A549 (cell line): ENCODE measurements around the gene GPATCH3. TPM values are rescaled to one million over a fixed set of nuclear protein-coding genes. Genes with fewer than 3 reads are reported as not detected.
A peak's percentile ranks its signal among the peaks of the same experiment; 100 is the strongest.
"Not testable (repeated sequence)": the region's sequence is repeated elsewhere in the genome, so short reads cannot be mapped to it uniquely, and the experiment has no call there.

Source experiments
- ATAC-seq, 2 experiments: fragments of 200-7000 bp in 1 of 2; fragments of >200 bp in 1 of 2; cut with Nextera tagmentation in 1 of 2; cut with Tn5 transposase in 1 of 2; 3 replicates each; pipeline versions ENCODE4 v1.8.0 to v1.9.1; 2018 to 2020; ENCODE audit warnings: mild to moderate bottlenecking in 1 of 2, moderate library complexity in 1 of 2
- CTCF ChIA-PET: fragments of 300-600 bp; sonication (Branson Sonifier 250); formaldehyde crosslinking; extraction: SDS; loops from one replicate; lab custom pipeline; 2021; ENCODE audit warnings: antibody characterized with exemption, inconsistent platforms; lab: Yijun Ruan, JAX
- POLR2A ChIA-PET: fragments of 350-600 bp; formaldehyde crosslinking; extraction: SDS; loops from one replicate; lab custom pipeline; 2021; ENCODE audit warnings: antibody characterized with exemption, inconsistent platforms; lab: Yijun Ruan, JAX
- DNase-seq, 2 experiments: peaks; one replicate each; pipeline versions ENCODE4 v3.0.0 to v3.0.0-alpha.2; 2011 to 2016; ENCODE audit warnings: low read depth in 1 of 2, low spot score in 1 of 2
- FAIRE-seq: peaks from 2 replicates; lab custom pipeline; 2011; peaks lifted over from hg19 to GRCh38; lab: Jason Lieb, UNC
- H3K27ac ChIP-seq, 2 experiments: fragments of >200 bp; sonication (Bioruptor Twin); formaldehyde crosslinking; 3 replicates each; pipeline ENCODE4 v1.5.1; 2016 to 2017
- H3K4me1 ChIP-seq: fragments of >200 bp; sonication (Bioruptor Twin); formaldehyde crosslinking; 3 replicates; pipeline ENCODE4 v1.6.1; 2016
- H3K4me2 ChIP-seq: fragments of >200 bp; sonication (Bioruptor Twin); formaldehyde crosslinking; 3 replicates; pipeline ENCODE4 v1.6.1; 2016
- H3K4me3 ChIP-seq: fragments of >200 bp; sonication (Bioruptor Twin); formaldehyde crosslinking; 3 replicates; pipeline ENCODE4 v1.5.1; 2016
- H3K9me3 ChIP-seq: fragments of >200 bp; sonication (Bioruptor Twin); formaldehyde crosslinking; 3 replicates; pipeline ENCODE4 v1.6.1; 2016
- ATOH8 ChIP-seq: fragments of 250-450 bp; sonication (Bioruptor Pico); IDR thresholded peaks from 2 replicates; pipeline ENCODE4 v1.5.0; 2020; ENCODE audit warnings: low read depth, mild to moderate bottlenecking, moderate library complexity
- BHLHE40 ChIP-seq: IDR thresholded peaks from 2 replicates; pipeline ENCODE4 v1.6.1; 2012; ENCODE audit warnings: low read depth, low read length, inconsistent platforms
- CHD4 ChIP-seq: fragments of 200-600 bp; sonication (generic); IDR thresholded peaks from 2 replicates; pipeline ENCODE4 v1.6.1; 2016; ENCODE audit warnings: antibody characterized with exemption, mild to moderate bottlenecking, borderline replicate concordance
- E2F6 ChIP-seq: IDR thresholded peaks from 2 replicates; pipeline ENCODE4 v1.6.1; 2012; ENCODE audit warnings: low read depth, borderline replicate concordance
- EHMT2 ChIP-seq: fragments of 200-600 bp; sonication (generic); IDR thresholded peaks from 2 replicates; pipeline ENCODE4 v1.6.1; 2016; ENCODE audit warnings: antibody characterized with exemption, low read depth, mild to moderate bottlenecking, moderate library complexity
- ELK1 ChIP-seq: fragments of 150-350 bp; IDR thresholded peaks from 2 replicates; pipeline ENCODE4 v1.6.1; 2014; ENCODE audit warnings: low read depth, mild to moderate bottlenecking, low read length
- FOSL2 ChIP-seq, 2 experiments: fragments of 450-650 bp in 1 of 2; fragments of >200 bp in 1 of 2; sonication (Bioruptor Twin) in 1 of 2; formaldehyde crosslinking; IDR thresholded peaks; 2 replicates each; pipeline versions ENCODE4 v1.5.0 to v1.6.1; 2016 to 2020; ENCODE audit warnings: mild to moderate bottlenecking in 1 of 2, moderate library complexity in 1 of 2
- FOXS1 ChIP-seq: fragments of 250-450 bp; sonication (Bioruptor Pico); IDR thresholded peaks from 2 replicates; pipeline ENCODE4 v1.5.0; 2020; ENCODE audit warnings: mild to moderate bottlenecking, moderate library complexity
- HOXB13 ChIP-seq: fragments of 250-450 bp; sonication (Bioruptor Pico); IDR thresholded peaks from 2 replicates; pipeline ENCODE4 v1.5.0; 2020; ENCODE audit warnings: low read depth, mild to moderate bottlenecking, moderate library complexity
- JUN ChIP-seq, 2 experiments: fragments of >200 bp; sonication (Bioruptor Twin); formaldehyde crosslinking; IDR thresholded peaks; 2 replicates in 1 of 2; 3 replicates in 1 of 2; pipeline ENCODE4 v1.6.1; 2016 to 2017
- JUNB ChIP-seq: fragments of >200 bp; sonication (Bioruptor Twin); formaldehyde crosslinking; IDR thresholded peaks from 2 replicates; pipeline ENCODE4 v1.6.1; 2016
- NR3C1 ChIP-seq: fragments of >200 bp; sonication (Bioruptor Twin); formaldehyde crosslinking; IDR thresholded peaks from 3 replicates; pipeline ENCODE4 v1.6.1; 2017
- POLR2A ChIP-seq: IDR thresholded peaks from 2 replicates; pipeline ENCODE4 v1.6.1; 2012; ENCODE audit warnings: mild to moderate bottlenecking, low read length
- RARB ChIP-seq: fragments of 250-450 bp; sonication (Bioruptor Pico); IDR thresholded peaks from 2 replicates; pipeline ENCODE4 v1.8.0; 2021; ENCODE audit warnings: mild to moderate bottlenecking, moderate library complexity
- RCOR1 ChIP-seq: fragments of 150-350 bp; IDR thresholded peaks from 2 replicates; pipeline ENCODE4 v1.6.1; 2014; ENCODE audit warnings: antibody characterized with exemption, low read length, low read depth
- TFCP2L1 ChIP-seq: fragments of 250-450 bp; sonication (Bioruptor Pico); IDR thresholded peaks from 2 replicates; pipeline ENCODE4 v1.5.0; 2021; ENCODE audit warnings: mild to moderate bottlenecking
- TP53 ChIP-seq: fragments of 250-450 bp; sonication (Bioruptor Pico); IDR thresholded peaks from 2 replicates; pipeline ENCODE4 v1.5.0; 2021; ENCODE audit warnings: mild to moderate bottlenecking, moderate library complexity
- ZFP36 ChIP-seq: fragments of 450-650 bp; IDR thresholded peaks from 2 replicates; pipeline ENCODE4 v1.6.1; 2014; ENCODE audit warnings: borderline replicate concordance; ENCODE audit not compliant: partially characterized antibody
- ZSCAN20 ChIP-seq: fragments of 250-450 bp; sonication (Bioruptor Pico); IDR thresholded peaks from 2 replicates; pipeline ENCODE4 v1.8.0; 2022; ENCODE audit warnings: mild to moderate bottlenecking, moderate library complexity
- WGBS: methylation state at CpG from one replicate; pipeline ENCODE4 v1.1.6; 2017; ENCODE audit errors: missing lambda C conversion rate; 5-methylcytosine and 5-hydroxymethylcytosine counted together
- polyA plus RNA-seq, 4 experiments: library from polyadenylated mRNA; depleted of rRNA in 3 of 4; stranded (reverse); fragments of >200 nt; fragmentation: RNase III in 1 of 4; extraction: RNeasy Plus Mini Kit Qiagen cat#74134 plus additional on column Dnase treatment in 1 of 4; gene quantifications; 2 replicates in 3 of 4; 3 replicates in 1 of 4; pipeline ENCODE4 v1.2.3, GENCODE V29; 2011 to 2017
- TF ChIP-seq, protein P1 (sequence below): IDR thresholded peaks from 2 replicates; pipeline ENCODE4 v1.6.1; 2012
- TF ChIP-seq, protein P2 (sequence below): fragments of >200 bp; sonication (Bioruptor Twin); formaldehyde crosslinking; IDR thresholded peaks from 3 replicates; pipeline ENCODE4 v1.5.1; 2016

The GPATCH3 gene
- polyA plus RNA-seq, 2 of the 4 experiments (the other 2 are of a cell fraction): 5.4 to 8.7 TPM

- ATAC-seq: peak; percentile 17 to 46; a peak in 5 of 6 replicates
- CTCF ChIA-PET: interaction anchor here (1.5 kb wide), 1 partner anchor 34 kb away, joined by 3 read pairs; no protein-coding TSS in a partner anchor
- Histone ChIP-seq H3K27ac (0 out of 6 replicates have a peak overlapping the region, but pooled peaks of 1 of the 2 experiments have one; percentile 16), H3K9me3 (no peaks in the 10 kb centered on the region), H3K4me1 (no peaks in the 10 kb centered on the region; the same call in 2 of the 3 replicates), H3K4me3 (no peak overlapping the region), H3K4me2 (no peak overlapping the region)
- TF ChIP-seq E2F6 (no peak), ZFP36 (no peak), FOSL2 (IDR thresholded peaks at IDR 0.05) (no peak), FOSL2 (CRISPR knock-in tag; IDR thresholded peaks at IDR 0.05) (peak; percentile 40; the same call in 1 of the 2 replicates), NR3C1 (no peak)
- WGBS: 67% methylated on average over 3 of the region's 3 CpGs
- no peak for DNase-seq
- POLR2A ChIA-PET: no interaction called here
- no peak for FAIRE-seq
Measured at GRCh38 chr1:26949926-26950319, 49.7 kb upstream of the GPATCH3 start.

GRCh38 chr1:26949266-26949925, 49.1 kb upstream of the GPATCH3 start:
- H3K4me2 ChIP-seq: no peak overlapping the region
- TF ChIP-seq ATOH8 (CRISPR knock-in tag): no peak
- no peak for TF ChIP-seq JUNB
- no peak for TF ChIP-seq CHD4
- TF ChIP-seq RCOR1: no peak
- ATAC-seq: peak; percentile 5 to 40; a peak in 3 of 6 replicates
- no peak for DNase-seq
- CTCF ChIA-PET: interaction anchor here (1.3 to 1.5 kb wide), 2 partner anchors 17 to 33 kb away, joined by 3 read pairs; no protein-coding TSS in a partner anchor
- 0 out of 6 replicates have a peak overlapping the region, but pooled peaks of 1 of the 2 experiments have one; percentile 16 for H3K27ac ChIP-seq
- no peaks in the 10 kb centered on the region for H3K9me3 ChIP-seq
- no peaks in the 10 kb centered on the region; the same call in 2 of the 3 replicates for H3K4me1 ChIP-seq
- no peak for FAIRE-seq
- no peak overlapping the region for H3K4me3 ChIP-seq
- POLR2A ChIA-PET: no interaction called here
- 71% methylated on average over 1 of the region's 1 CpG for WGBS

- H3K27ac ChIP-seq, H3K4me3 ChIP-seq, H3K4me2 ChIP-seq, H3K9me3 ChIP-seq, POLR2A ChIA-PET, ATAC-seq, FAIRE-seq, H3K4me1 ChIP-seq, DNase-seq: not testable (repeated sequence)
- 88% methylated on average over 16 of the region's 16 CpGs for WGBS
- CTCF ChIA-PET: interaction anchor here (1.3 kb wide), 1 partner anchor 18 kb away, joined by 3 read pairs; no protein-coding TSS in a partner anchor
Measured at GRCh38 chr1:26948725-26949057, 48.4 kb upstream of the GPATCH3 start.

GRCh38 chr1:26946270-26946669, 46.0 kb upstream of the GPATCH3 start:
- FAIRE-seq (no peak), DNase-seq (no peak), ATAC-seq (no peak)
- ChIA-PET POLR2A (no interaction called here), CTCF (interaction anchor here (1.1 to 2.3 kb wide), 2 partner anchors 21 to 40 kb away, joined by 3 to 7 read pairs; no protein-coding TSS in a partner anchor)
- no peak overlapping the region for H3K27ac ChIP-seq
- H3K4me1 ChIP-seq: no peaks in the 10 kb centered on the region; the same call in 2 of the 3 replicates
- TF ChIP-seq POLR2A: no peak
- TF ChIP-seq, protein P1, sequence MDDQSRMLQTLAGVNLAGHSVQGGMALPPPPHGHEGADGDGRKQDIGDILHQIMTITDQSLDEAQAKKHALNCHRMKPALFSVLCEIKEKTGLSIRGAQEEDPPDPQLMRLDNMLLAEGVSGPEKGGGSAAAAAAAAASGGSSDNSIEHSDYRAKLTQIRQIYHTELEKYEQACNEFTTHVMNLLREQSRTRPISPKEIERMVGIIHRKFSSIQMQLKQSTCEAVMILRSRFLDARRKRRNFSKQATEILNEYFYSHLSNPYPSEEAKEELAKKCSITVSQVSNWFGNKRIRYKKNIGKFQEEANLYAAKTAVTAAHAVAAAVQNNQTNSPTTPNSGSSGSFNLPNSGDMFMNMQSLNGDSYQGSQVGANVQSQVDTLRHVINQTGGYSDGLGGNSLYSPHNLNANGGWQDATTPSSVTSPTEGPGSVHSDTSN: no peak
- TF ChIP-seq TP53 (CRISPR knock-in tag): no peak
- no peak for TF ChIP-seq RARB
- TF ChIP-seq E2F6: no peak
- TF ChIP-seq CHD4: no peak
- no peak for TF ChIP-seq EHMT2
- no peak for TF ChIP-seq ELK1
- TF ChIP-seq JUN (IDR thresholded peaks at IDR 0.05): no peak
- no peak for TF ChIP-seq BHLHE40
- TF ChIP-seq HOXB13 (CRISPR knock-in tag): no peak
- no peak for TF ChIP-seq FOXS1 (CRISPR knock-in tag)
- TF ChIP-seq ZSCAN20 (CRISPR knock-in tag): no peak
- TF ChIP-seq TFCP2L1 (CRISPR knock-in tag): no peak
- TF ChIP-seq, protein P2, sequence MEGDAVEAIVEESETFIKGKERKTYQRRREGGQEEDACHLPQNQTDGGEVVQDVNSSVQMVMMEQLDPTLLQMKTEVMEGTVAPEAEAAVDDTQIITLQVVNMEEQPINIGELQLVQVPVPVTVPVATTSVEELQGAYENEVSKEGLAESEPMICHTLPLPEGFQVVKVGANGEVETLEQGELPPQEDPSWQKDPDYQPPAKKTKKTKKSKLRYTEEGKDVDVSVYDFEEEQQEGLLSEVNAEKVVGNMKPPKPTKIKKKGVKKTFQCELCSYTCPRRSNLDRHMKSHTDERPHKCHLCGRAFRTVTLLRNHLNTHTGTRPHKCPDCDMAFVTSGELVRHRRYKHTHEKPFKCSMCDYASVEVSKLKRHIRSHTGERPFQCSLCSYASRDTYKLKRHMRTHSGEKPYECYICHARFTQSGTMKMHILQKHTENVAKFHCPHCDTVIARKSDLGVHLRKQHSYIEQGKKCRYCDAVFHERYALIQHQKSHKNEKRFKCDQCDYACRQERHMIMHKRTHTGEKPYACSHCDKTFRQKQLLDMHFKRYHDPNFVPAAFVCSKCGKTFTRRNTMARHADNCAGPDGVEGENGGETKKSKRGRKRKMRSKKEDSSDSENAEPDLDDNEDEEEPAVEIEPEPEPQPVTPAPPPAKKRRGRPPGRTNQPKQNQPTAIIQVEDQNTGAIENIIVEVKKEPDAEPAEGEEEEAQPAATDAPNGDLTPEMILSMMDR: no peak
- 84% methylated on average over 4 of the region's 4 CpGs for WGBS
- no peaks in the 10 kb centered on the region for H3K9me3 ChIP-seq
- no peak overlapping the region for H3K4me2 ChIP-seq
- no peak overlapping the region for H3K4me3 ChIP-seq
